GM19239 (cell line): ENCODE results near the gene BLNK.

Experiments used
- DNase-seq: peaks from one replicate; pipeline ENCODE4 v3.0.0; 2011; ENCODE audit warnings: low spot score; ENCODE audit not compliant: insufficient read length
- FAIRE-seq: peaks from 2 replicates; lab custom pipeline; 2011; peaks lifted over from hg19 to GRCh38; lab: Jason Lieb, UNC

BLNK gene

GRCh38 chr10:96266118-96266770 is 5.1 kb downstream of the BLNK start:
- FAIRE-seq: peak; percentile 64
- no peak for DNase-seq

GRCh38 chr10:96264938-96265337 is 6.4 kb downstream of the BLNK start:
- FAIRE-seq (no peak), DNase-seq (no peak)

- no peak for DNase-seq
- FAIRE-seq: peak; percentile 42
Measured at GRCh38 chr10:96263669-96264068, 7.7 kb downstream of the BLNK start.

- no peak for DNase-seq
- FAIRE-seq: peak; percentile 64
Measured at GRCh38 chr10:96263176-96263575, 8.2 kb downstream of the BLNK start.

- no peak for FAIRE-seq
Measured at GRCh38 chr10:96261930-96262329, 9.4 kb downstream of the BLNK start.

GRCh38 chr10:96261132-96261531 is 10.2 kb downstream of the BLNK start:
- FAIRE-seq: peak; percentile 52

More at GRCh38 chr10:96261930-96262329, 9.4 kb downstream of the BLNK start:
- DNase-seq: no peak

GRCh38 chr10:96260014-96260413 is 11.4 kb downstream of the BLNK start:
- DNase-seq (no peak), FAIRE-seq (peak; percentile 89)

More at GRCh38 chr10:96261132-96261531, 10.2 kb downstream of the BLNK start:
- no peak for DNase-seq

GRCh38 chr10:96259150-96259549 is 12.2 kb downstream of the BLNK start:
- no peak for DNase-seq
- no peak for FAIRE-seq

GRCh38 chr10:96257944-96258343 is 13.4 kb downstream of the BLNK start:
- DNase-seq (no peak), FAIRE-seq (peak; percentile 73)

GRCh38 chr10:96255549-96256333 is 15.6 kb downstream of the BLNK start:
- FAIRE-seq: peak; percentile 73

GRCh38 chr10:96254976-96255375 is 16.4 kb downstream of the BLNK start:
- DNase-seq (no peak), FAIRE-seq (peak; percentile 4)

More at GRCh38 chr10:96255549-96256333, 15.6 kb downstream of the BLNK start:
- no peak for DNase-seq

GRCh38 chr10:96252730-96253129 is 18.6 kb downstream of the BLNK start:
- no peak for DNase-seq
- FAIRE-seq: no peak

GRCh38 chr10:96250349-96250748 is 21.0 kb downstream of the BLNK start:
- DNase-seq: no peak
- FAIRE-seq: peak; percentile 92

GRCh38 chr10:96249264-96249663 is 22.1 kb downstream of the BLNK start:
- no peak for DNase-seq
- FAIRE-seq: no peak

- FAIRE-seq (peak; percentile 100), DNase-seq (peak; percentile 67)
Measured at GRCh38 chr10:96244354-96244753, 27.0 kb downstream of the BLNK start.

- peak; percentile 74 for FAIRE-seq
Measured at GRCh38 chr10:96243296-96243695, 28.1 kb downstream of the BLNK start.

GRCh38 chr10:96242822-96243221 is 28.5 kb downstream of the BLNK start:
- DNase-seq: no peak
- FAIRE-seq: peak; percentile 56

More at GRCh38 chr10:96243296-96243695, 28.1 kb downstream of the BLNK start:
- no peak for DNase-seq

GRCh38 chr10:96238646-96239623 is 32.4 kb downstream of the BLNK start:
- FAIRE-seq (peak; percentile 72), DNase-seq (no peak)

GRCh38 chr10:96236876-96237275 is 34.5 kb downstream of the BLNK start:
- FAIRE-seq: peak; percentile 45
- no peak for DNase-seq

- DNase-seq (no peak), FAIRE-seq (peak; percentile 79)
Measured at GRCh38 chr10:96236090-96236478, 35.3 kb downstream of the BLNK start.
